Measurements from ENCODE around the gene QPRT.

The QPRT gene

DNA sequence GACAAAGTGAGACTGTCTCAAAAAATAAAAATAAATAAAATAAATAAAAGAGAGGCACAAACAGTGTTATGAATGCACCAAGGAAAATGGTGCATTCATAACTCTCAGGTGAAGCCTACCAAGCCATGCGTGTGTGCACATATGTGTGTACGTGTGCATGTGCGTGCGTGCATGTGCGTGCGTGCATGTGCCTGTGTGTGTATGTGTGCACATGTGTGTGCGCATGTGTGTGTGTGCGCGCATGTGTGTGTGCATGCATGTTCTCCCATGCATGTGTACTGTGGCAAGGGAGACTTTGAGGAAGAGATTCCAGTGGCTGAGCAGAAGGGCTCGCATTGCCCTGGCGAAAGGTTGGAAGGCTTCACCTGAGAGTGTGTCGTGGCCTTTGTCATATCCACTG lies 11.2 kb upstream of the QPRT start:
- H3K4me3 ChIP-seq (ENCODE audit: low read depth, low read length), result no peak overlapping the region
- TF ChIP-seq, protein P1, sequence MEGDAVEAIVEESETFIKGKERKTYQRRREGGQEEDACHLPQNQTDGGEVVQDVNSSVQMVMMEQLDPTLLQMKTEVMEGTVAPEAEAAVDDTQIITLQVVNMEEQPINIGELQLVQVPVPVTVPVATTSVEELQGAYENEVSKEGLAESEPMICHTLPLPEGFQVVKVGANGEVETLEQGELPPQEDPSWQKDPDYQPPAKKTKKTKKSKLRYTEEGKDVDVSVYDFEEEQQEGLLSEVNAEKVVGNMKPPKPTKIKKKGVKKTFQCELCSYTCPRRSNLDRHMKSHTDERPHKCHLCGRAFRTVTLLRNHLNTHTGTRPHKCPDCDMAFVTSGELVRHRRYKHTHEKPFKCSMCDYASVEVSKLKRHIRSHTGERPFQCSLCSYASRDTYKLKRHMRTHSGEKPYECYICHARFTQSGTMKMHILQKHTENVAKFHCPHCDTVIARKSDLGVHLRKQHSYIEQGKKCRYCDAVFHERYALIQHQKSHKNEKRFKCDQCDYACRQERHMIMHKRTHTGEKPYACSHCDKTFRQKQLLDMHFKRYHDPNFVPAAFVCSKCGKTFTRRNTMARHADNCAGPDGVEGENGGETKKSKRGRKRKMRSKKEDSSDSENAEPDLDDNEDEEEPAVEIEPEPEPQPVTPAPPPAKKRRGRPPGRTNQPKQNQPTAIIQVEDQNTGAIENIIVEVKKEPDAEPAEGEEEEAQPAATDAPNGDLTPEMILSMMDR (IDR thresholded peaks at IDR 0.05; ENCODE audit: low read depth, low read length), result no peak

DNA sequence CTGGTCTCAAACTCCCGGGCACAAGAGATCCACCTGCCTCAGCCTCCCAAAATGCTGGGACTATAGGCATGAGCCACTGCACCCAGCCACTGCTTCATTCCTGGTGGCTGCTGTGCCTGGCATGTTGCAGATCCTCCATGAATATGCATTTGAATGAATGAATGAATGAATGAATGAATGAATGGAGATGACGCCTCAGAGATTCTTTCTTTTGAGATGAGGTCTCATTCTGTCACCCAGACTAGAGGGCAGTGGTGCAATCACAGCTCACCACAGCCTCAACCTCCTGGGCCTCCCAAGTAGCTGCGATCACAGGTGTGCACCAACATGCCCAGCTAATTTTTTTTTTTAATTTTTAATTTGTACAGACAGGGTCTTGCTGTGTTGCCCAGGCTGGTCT lies 10.7 kb upstream of the QPRT start:
- H3K4me3 ChIP-seq (ENCODE audit: low read depth, low read length), result no peak overlapping the region
- no peaks in the 10 kb centered on the region for H3K9me3 ChIP-seq
- no peaks in the 10 kb centered on the region for H3K36me3 ChIP-seq
- TF ChIP-seq, protein P1 (IDR thresholded peaks at IDR 0.05; ENCODE audit: low read depth, low read length), result no peak
- no peak for DNase-seq
- H3K27me3 ChIP-seq, result no peaks in the 10 kb centered on the region
- H3K4me1 ChIP-seq, result peaks cover 4% of the 10 kb centered on the region; the same call in 1 of the 2 replicates

More for the DNA sequence above, 11.2 kb upstream of the QPRT start:
- Histone ChIP-seq H3K36me3 (no peaks in the 10 kb centered on the region), H3K4me1 (peaks cover 4% of the 10 kb centered on the region; the same call in 1 of the 2 replicates), H3K27me3 (no peaks in the 10 kb centered on the region), H3K9me3 (no peaks in the 10 kb centered on the region)
- no peak for DNase-seq

DNA sequence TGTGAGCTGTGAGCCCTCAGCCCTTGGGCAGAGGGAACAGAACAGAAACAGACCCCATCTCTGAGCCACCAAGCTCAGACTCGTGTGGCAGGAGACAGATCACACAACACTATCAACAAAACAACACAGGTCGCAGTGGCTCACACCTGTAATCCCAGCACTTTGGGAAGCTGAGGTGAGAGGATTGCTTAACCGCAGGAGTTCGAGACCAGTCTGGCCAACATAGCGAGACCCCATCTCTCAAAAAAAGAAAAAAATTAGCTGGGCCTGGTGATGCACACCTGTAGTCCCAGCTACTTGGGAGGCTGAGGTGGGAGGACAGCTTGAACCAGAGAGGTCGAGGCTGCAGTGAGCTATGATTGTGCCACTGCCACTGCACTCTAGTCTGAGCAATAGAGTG lies 5.5 kb upstream of the QPRT start:
- Histone ChIP-seq H3K4me3 (ENCODE audit: low read depth, low read length) (no peak overlapping the region), H3K36me3 (no peaks in the 10 kb centered on the region), H3K4me1 (peaks cover 2% of the 10 kb centered on the region; the same call in 1 of the 2 replicates), H3K9me3 (no peaks in the 10 kb centered on the region), H3K27me3 (no peaks in the 10 kb centered on the region)
- DNase-seq, result no peak
- TF ChIP-seq, protein P1 (IDR thresholded peaks at IDR 0.05; ENCODE audit: low read depth, low read length), result no peak

DNA sequence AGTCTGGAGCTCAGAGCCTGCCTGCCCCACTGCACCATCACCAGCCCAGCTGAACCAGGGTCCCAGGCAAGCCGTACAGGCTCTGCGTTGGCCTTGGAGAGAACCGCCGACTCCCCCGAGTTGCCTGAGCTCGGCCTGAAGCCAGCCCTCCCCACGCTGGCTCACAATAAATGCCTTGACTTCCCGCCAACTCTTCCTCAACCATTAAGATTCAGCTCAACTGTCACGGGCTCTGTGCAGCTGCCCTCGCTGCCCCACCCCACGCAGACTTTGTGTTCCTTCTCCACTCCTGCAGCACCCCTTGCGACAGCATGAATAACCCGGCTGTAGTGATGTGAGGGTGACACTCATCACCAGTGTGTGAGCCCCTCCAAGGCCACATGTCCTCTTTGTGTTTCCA lies 4.8 kb upstream of the QPRT start:
- no peaks in the 10 kb centered on the region for H3K36me3 ChIP-seq
- peaks cover 2% of the 10 kb centered on the region; the same call in 1 of the 2 replicates for H3K4me1 ChIP-seq
- DNase-seq, result peak; percentile 18
- H3K9me3 ChIP-seq, result no peaks in the 10 kb centered on the region
- no peaks in the 10 kb centered on the region for H3K27me3 ChIP-seq
- H3K4me3 ChIP-seq (ENCODE audit: low read depth, low read length), result no peak overlapping the region
- TF ChIP-seq, protein P1 (IDR thresholded peaks at IDR 0.05; ENCODE audit: low read depth, low read length), result no peak

DNA sequence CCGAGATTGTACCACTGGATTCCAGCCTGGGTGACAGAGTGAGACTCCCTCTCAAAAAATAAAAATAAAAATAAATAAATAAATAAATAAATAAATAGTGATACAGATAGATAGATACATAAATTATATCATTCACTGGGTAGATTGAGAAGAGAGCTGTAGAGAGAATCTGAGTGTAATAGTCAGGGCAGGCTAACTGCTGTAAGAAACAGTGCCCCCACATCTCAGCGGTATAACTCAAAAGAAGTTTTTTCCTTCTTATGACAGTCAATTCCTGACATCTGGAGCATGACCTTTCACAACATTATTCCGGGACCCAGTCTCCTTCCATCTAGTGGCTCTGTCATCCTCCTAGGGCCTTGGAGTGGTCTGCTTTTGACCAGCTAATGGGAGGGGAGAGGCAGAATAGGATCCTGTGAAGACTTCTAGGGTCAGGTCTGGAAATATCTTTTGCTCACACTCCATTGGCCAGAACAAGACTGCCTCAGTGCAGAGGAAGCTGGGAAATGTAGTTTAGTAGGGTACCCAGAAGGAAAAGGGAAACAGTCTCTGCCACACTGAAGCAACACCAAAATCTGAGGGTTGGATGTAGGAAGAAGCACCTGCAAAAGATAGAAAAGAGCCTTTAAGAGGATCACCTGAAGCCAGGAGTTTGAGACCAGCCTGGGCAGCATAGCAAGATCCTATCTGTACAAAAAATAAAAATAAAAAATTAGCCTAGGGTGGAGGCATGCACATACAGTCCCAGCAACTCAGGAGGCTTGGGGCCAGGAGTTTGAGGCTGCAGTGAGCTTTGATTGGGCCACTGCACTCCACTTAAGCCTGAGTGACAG lies 3.0 kb upstream of the QPRT start:
- TF ChIP-seq, protein P1 (IDR thresholded peaks at IDR 0.05; ENCODE audit: low read depth, low read length), result no peak
- H3K9me3 ChIP-seq, result no peaks in the 10 kb centered on the region
- H3K4me3 ChIP-seq (ENCODE audit: low read depth, low read length), result no peak overlapping the region
- peak; percentile 44 for DNase-seq
- peaks cover 8% of the 10 kb centered on the region for H3K4me1 ChIP-seq
- H3K36me3 ChIP-seq, result no peaks in the 10 kb centered on the region; the same call in 1 of the 2 replicates
- no peaks in the 10 kb centered on the region for H3K27me3 ChIP-seq
